Dendritic cell treated with granulocyte-macrophage colony-stimulating factor and Interleukin-4, amounts not matched to agents 40 ng/mL and 50 ng/mL, for 4 days (primary cell): ENCODE results near the gene GCNT4.

Source experiments
- H3K27ac Mint-ChIP-seq: one replicate; pipeline ENCODE4 v1.8.0; 2022; ENCODE audit warnings: mild to moderate bottlenecking, mixed read lengths
- H3K27me3 Mint-ChIP-seq: one replicate; pipeline ENCODE4 v1.8.0; 2022; ENCODE audit warnings: mild to moderate bottlenecking, mixed read lengths
- H3K36me3 Mint-ChIP-seq: one replicate; pipeline ENCODE4 v1.8.0; 2022; ENCODE audit warnings: low read depth, mixed read lengths
- H3K4me1 Mint-ChIP-seq: one replicate; pipeline ENCODE4 v1.8.0; 2022; ENCODE audit warnings: low read depth, mixed read lengths
- H3K4me3 Mint-ChIP-seq: one replicate; pipeline ENCODE4 v1.8.0; 2022; ENCODE audit warnings: mild to moderate bottlenecking, moderate library complexity, mixed read lengths
- H3K9me3 Mint-ChIP-seq: one replicate; pipeline ENCODE4 v1.8.0; 2022; ENCODE audit warnings: mixed read lengths
- intact Hi-C: fragments of 100-400 bp; cut with micrococcal nuclease; formaldehyde crosslinking; loops from one replicate; pipeline ENCODE4 v1.15.0; 2022

Gene GCNT4

DNA sequence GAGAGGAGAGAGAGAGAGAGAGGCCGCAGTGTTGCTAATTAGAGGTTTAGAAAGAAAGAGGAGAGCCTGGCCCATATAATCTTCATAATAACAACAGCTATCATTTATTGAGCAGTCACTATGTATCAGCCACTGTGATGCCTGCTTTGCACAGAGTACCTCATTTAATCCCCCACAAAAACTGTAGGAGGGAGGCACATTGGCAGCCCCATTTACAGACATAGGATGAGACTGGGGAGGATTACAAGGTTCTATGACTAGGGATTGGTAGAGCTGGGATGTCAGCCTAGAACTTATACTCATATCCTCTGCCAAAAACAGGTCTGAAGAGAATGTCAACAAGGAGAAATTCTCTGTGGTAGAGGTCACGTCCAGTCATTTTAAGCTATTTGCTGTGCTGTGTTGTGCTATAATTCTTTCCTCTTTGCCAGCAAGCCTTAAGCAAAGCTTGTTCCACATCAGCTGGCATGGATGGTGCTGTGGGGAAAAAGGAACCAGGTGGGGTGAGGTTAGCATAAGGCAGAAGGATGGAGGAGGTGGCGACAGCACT, 6.7 kb upstream of the GCNT4 start:
- intact Hi-C loops, result no loop called here
- Mint-ChIP-seq H3K27me3 (peaks cover 51% of the 10 kb centered on the region), H3K4me1 (peaks cover 14% of the 10 kb centered on the region), H3K9me3 (no peaks in the 10 kb centered on the region), H3K27ac (no peak overlapping the region), H3K36me3 (no peaks in the 10 kb centered on the region), H3K4me3 (no peak overlapping the region)

DNA sequence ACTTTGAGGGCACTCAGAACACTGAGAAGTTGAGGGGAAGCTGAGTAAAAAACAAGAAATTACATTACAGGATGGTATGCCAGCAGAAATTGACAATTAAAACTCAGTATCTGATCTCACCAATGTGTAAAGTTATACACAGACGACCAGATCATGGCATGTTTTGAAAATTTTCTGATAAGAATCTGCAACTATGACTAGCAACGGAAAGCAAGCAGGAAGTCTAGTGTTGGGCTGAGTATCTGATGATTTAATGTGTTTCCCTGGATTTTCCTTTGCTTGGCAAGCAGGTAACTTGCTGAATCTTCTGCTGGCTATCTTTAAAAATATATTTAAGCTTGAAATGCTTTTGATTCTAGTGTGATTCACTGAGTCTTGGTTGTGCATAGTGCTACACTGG, 5.2 kb upstream of the GCNT4 start:
- no peak overlapping the region for H3K4me3 Mint-ChIP-seq
- H3K27ac Mint-ChIP-seq, result no peak overlapping the region
- intact Hi-C loops, result no loop called here
- peaks cover 14% of the 10 kb centered on the region for H3K4me1 Mint-ChIP-seq
- H3K9me3 Mint-ChIP-seq, result no peaks in the 10 kb centered on the region
- H3K36me3 Mint-ChIP-seq, result no peaks in the 10 kb centered on the region
- peaks cover 60% of the 10 kb centered on the region for H3K27me3 Mint-ChIP-seq

DNA sequence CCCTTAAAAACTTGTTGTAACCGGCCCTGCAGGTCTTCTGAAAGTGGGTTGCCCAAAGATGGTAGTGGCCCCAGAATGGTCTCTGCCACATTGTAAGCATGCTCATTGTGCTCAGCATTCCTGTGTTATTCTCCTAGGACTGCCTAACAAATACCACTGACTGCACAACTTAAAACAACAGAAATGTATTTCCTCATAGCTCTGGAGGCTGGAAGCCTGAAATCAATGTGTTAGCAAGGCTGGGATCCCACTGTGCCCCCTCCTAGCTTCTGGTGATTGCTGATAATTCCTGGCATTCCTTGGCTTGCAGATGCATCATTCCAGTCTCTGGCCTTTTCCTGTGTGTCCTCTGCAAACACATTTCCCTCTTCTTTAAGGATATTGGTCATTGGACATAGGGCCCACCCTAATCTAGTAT, 3.4 kb upstream of the GCNT4 start:
- Mint-ChIP-seq H3K4me1 (peaks cover 24% of the 10 kb centered on the region), H3K4me3 (no peak overlapping the region), H3K27ac (no peak overlapping the region), H3K9me3 (no peaks in the 10 kb centered on the region), H3K36me3 (no peaks in the 10 kb centered on the region), H3K27me3 (peaks cover 78% of the 10 kb centered on the region)
- intact Hi-C loops, result no loop called here

DNA sequence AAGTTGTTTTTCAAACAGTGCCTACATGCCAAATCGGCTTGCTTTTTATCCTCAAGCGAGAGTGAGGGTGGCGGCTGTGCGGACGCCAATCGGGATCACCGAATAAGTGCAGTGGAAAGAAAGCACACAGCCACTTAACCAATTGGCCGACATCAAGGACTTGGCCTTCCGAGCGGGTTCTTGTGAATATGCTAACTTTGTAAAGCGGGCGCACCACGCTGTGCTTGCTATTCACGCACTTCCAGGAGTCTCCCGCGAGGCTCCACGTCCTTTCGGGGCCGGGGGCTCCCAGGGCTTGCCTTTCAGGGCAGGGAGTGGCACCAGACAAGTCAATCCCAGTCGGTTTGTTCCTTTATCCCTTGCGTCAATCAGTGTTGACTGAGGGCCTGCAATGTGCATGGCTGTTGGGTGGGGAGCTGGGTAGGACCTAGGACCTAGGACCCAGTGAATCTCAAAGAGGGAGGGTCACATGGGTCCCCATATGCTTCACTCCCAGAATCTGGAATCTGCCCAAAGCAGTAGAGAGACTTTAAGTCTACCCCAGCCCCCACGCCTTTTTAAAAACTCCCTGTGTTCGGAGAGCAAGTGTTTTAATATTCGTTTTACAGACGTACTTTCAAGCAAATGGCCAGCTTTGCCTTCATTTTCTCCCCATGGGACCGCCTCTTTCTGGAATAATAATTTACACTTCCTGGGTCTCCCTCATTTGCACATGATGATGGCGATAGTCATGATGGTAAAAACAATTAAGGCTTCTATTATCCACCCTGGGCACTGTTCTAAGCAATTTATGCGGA, 2.0 kb upstream of the GCNT4 start:
- intact Hi-C loops, result no loop called here
- Mint-ChIP-seq H3K27me3 (peaks cover 82% of the 10 kb centered on the region), H3K27ac (no peak overlapping the region), H3K4me1 (peaks cover 12% of the 10 kb centered on the region), H3K9me3 (no peaks in the 10 kb centered on the region), H3K36me3 (no peaks in the 10 kb centered on the region), H3K4me3 (peak overlapping the region; percentile 85)

DNA sequence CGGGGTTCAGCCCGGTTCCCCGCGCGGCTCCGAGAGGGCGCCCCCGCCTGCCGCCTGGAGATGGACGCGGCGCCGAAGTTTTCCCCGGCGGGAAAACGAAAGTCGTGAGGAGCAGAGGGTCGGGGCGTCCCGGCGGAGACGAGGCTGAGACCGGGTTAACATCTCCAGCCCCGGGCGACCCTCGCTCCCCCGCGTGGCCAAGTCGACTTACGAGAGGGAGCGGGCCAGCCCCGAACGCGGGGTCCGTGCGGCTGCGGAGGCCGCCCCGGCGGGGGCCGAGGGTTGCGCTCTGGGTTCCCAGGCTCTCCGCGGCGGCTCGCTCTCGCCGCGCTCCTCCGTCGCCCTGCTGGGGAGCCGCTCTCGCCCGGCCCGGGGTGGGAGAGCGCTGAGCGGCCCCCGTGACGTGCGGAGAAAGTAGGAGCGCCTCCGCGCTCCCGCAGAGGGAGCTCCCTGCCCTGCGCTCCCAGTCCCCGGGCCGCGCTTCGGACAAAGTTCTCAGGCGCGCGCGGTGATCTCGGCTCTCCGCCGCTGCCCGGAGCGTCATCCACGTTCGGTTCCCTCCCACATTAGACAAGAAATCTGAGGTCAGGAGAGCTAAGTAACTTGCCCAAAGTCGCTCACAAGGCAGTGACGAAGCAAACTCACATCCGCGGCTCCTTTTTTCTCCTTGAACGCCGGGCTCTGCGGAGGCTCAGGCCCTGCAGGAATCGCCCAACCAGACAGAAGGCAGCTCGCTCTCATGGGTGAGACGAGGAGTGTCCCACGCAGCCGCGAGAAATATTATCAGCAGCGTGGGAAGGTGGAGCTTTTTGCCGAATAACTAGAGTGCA, 1.2 kb upstream of the GCNT4 start:
- peak overlapping the region; percentile 85 for H3K4me3 Mint-ChIP-seq
- H3K4me1 Mint-ChIP-seq, result peaks cover 10% of the 10 kb centered on the region
- no peaks in the 10 kb centered on the region for H3K9me3 Mint-ChIP-seq
- no peaks in the 10 kb centered on the region for H3K36me3 Mint-ChIP-seq
- H3K27me3 Mint-ChIP-seq, result peaks cover 76% of the 10 kb centered on the region
- no peak overlapping the region for H3K27ac Mint-ChIP-seq
- intact Hi-C loops, result no loop called here

DNA sequence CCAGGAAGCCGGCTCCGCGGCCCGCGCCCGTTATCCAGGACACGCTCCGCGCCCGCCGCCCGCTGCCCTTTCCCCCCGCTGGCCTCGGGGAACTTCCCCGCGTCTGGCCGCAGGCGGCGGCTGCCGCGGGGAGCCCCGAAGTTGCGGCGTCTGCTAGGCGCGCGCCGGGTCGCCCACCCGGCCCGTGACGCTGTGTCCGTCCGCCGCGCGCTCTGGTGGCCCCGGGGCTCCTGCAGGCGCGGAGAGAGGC, 621 bp upstream of the GCNT4 start:
- intact Hi-C loops, result no loop called here
- Mint-ChIP-seq H3K27ac (no peak overlapping the region), H3K4me3 (peak overlapping the region; percentile 85), H3K9me3 (no peaks in the 10 kb centered on the region), H3K4me1 (peaks cover 10% of the 10 kb centered on the region), H3K36me3 (no peaks in the 10 kb centered on the region), H3K27me3 (peaks cover 72% of the 10 kb centered on the region)

DNA sequence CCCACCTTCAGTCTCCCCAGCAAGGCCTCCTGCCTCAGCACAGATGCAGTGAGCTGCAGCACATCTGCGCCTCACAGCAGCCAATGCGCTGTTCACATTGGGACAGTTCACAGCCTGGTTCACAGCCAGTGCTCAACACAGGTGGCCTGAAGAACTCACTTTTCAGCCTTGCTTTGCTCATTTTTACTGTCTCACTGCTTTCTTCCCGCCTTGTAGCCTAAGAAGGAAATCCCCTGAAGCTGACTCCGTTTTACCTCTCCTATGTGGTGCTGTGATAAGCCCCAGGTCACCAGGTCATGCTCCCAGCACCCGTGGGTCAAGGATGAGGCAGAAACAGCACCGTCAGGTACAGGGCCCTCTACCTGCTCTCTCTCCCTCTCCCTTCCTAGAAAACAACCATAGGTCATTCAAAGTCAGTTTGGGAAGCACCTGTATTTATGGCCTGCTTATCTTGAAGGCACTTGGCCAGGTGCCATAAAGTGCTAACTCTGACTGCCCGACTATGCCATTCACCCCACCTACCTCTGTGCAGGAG, 1.1 kb downstream of the GCNT4 start:
- H3K4me1 Mint-ChIP-seq, result peaks cover 10% of the 10 kb centered on the region
- intact Hi-C loops, result no loop called here
- H3K4me3 Mint-ChIP-seq, result no peak overlapping the region
- no peak overlapping the region for H3K27ac Mint-ChIP-seq
- H3K36me3 Mint-ChIP-seq, result no peaks in the 10 kb centered on the region
- peaks cover 58% of the 10 kb centered on the region for H3K27me3 Mint-ChIP-seq
- H3K9me3 Mint-ChIP-seq, result no peaks in the 10 kb centered on the region

DNA sequence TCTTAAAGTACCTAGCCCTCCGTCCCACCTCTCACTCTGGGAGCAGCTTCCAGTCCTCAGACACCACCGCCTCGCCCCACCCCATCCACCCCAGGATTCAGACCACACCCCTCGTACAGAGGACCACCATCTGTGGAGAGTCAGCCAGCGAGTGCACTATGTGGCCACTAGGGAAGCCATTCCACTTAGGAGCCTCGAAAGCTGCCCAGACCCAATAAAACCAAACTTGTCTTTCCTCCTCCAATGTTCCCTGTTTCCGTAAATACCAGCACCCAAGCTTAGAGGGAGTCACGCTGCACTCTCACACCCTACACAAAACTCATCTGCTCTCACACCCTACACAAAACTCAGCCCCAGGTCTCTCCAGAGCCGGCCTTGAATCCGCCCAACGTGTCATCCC, 1.9 kb downstream of the GCNT4 start:
- peaks cover 10% of the 10 kb centered on the region for H3K4me1 Mint-ChIP-seq
- H3K36me3 Mint-ChIP-seq, result no peaks in the 10 kb centered on the region
- intact Hi-C loops, result no loop called here
- peaks cover 51% of the 10 kb centered on the region for H3K27me3 Mint-ChIP-seq
- H3K4me3 Mint-ChIP-seq, result no peak overlapping the region
- H3K9me3 Mint-ChIP-seq, result no peaks in the 10 kb centered on the region
- no peak overlapping the region for H3K27ac Mint-ChIP-seq

DNA sequence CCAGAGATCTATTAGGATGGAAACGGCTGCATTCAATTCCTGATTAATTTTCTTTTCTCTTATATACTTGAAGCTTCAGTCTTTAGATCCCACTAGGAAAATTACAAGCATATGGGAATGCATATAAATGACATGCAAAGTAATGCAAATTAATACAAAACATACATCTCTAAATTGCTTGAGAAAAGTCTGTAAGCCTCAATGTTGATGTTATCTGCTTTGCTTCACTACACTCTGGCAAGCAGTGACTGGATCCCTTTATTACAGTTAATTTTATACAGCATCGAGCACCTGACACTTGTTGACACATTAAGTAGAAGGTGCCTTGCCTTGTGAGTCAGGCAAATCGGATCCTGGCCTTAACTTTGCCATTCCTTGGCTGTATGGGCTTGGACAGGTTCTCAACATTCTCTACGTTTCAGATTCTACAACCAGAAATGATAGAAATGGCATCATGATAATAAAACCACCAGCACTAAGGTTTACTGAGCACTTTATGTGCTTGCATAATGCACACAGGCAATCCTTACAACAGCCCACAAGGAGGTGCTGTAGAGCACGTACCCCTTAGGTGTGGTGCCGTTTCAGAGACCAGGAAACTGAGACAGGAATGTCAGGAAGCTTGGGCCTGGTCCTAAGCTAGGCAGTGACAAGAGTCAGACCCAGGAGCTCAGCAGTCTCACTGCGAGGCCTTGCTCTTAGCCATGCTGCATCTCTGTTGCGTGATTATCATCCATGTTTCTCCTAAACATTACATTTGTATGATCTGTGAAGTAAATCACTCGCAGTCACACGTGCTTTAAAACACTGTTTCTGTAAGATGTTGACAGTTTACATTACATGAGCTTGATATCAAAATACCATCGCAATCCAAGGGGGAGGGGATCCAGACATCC, 2.7 kb downstream of the GCNT4 start:
- Mint-ChIP-seq H3K4me3 (no peak overlapping the region), H3K27me3 (peaks cover 44% of the 10 kb centered on the region), H3K4me1 (peaks cover 10% of the 10 kb centered on the region), H3K36me3 (no peaks in the 10 kb centered on the region), H3K9me3 (no peaks in the 10 kb centered on the region), H3K27ac (no peak overlapping the region)
- intact Hi-C loops, result loop anchor here (10.0 kb wide), 1 partner anchor 365 kb away; the partner anchor contains the start of gene HEXB

DNA sequence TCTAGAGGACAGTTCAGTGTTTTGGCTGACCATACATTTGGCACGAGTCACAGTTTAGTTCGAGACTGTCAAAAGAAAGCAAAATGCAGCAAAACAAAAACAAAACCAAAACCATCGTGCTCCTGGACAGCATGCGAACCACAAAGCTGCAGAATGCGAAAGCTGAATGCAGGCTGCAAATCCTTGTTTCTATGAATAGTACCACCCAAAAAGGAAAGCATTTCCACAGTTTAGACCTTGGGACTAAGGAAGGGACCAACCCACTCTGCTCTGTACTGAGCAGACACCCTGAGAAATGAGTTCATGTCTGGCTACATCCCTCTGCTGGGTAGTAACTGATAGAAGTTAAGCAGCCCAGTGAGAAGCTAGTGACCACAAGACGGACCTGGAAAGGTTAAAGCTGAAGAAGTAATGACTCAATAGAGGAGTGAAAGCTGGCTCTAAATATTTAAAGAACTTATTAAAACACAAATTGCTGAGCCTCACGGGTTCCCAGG, 3.9 kb downstream of the GCNT4 start:
- no peak overlapping the region for H3K4me3 Mint-ChIP-seq
- no peak overlapping the region for H3K27ac Mint-ChIP-seq
- peaks cover 32% of the 10 kb centered on the region for H3K27me3 Mint-ChIP-seq
- H3K9me3 Mint-ChIP-seq, result no peaks in the 10 kb centered on the region
- no peaks in the 10 kb centered on the region for H3K36me3 Mint-ChIP-seq
- intact Hi-C loops, result loop anchor here (10.0 kb wide), 1 partner anchor 364 kb away; the partner anchor contains the start of gene HEXB
- H3K4me1 Mint-ChIP-seq, result peaks cover 18% of the 10 kb centered on the region

DNA sequence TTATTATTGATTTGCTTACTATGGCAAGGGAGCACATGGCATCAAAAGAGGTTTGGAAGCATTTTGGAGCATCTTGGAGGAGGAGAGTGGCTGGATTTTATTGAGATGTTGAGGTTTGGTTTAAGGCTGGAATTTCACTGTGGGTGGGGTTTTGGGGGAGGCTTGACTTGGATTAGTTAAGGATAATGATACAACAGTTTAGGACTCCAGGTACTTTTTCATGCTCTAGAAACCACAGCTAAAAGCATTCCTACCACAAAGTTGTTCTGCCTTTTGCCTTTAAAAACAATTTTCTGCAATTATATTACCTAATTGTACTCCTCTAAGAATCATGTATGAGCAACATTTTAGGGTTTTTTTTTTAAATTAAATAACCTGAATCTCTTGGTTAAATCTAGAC, 5.0 kb downstream of the GCNT4 start:
- H3K9me3 Mint-ChIP-seq, result no peaks in the 10 kb centered on the region
- H3K4me1 Mint-ChIP-seq, result peaks cover 15% of the 10 kb centered on the region
- peaks cover 27% of the 10 kb centered on the region for H3K27me3 Mint-ChIP-seq
- no peak overlapping the region for H3K4me3 Mint-ChIP-seq
- H3K27ac Mint-ChIP-seq, result no peak overlapping the region
- H3K36me3 Mint-ChIP-seq, result no peaks in the 10 kb centered on the region
- intact Hi-C loops, result loop anchor here (10.0 kb wide), 1 partner anchor 363 kb away; the partner anchor contains the start of gene HEXB

DNA sequence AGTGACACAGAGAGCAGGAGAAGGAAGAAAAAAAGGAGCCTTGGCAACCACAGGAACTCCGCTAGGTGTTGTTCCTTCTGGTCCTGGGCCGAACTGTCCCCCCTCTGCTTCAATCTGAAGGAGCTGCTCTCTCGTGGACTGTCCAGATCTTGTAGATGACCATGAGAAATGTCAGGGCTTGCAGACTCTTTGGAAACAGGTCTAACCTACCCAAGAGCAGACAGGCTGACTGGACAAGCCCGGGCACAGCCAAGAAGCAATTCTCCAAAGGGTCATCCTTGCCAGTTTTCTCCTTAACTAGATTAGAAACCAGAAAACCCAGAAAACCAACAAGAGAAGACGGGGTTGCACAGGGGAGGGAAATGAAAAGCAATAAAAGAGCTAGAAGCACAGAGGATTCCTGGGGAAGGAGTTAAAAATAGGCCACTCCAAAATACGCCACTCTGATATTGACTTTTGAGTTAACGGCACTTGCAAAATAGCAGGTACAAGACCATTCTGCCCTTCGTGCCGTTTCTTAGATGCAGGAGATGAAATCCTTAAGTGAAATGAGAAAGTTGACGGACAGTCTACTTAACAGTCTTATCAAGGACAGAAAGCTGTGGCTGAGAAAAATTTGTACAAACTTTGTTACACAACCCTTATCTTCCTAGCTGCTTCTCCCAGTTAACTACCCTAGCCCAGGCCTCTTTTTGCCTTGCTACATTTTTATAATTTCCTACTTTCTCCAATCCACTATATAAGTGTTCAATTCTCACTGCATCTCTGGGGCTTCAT, 5.8 kb downstream of the GCNT4 start:
- H3K4me3 Mint-ChIP-seq, result no peak overlapping the region
- peaks cover 20% of the 10 kb centered on the region for H3K27me3 Mint-ChIP-seq
- no peaks in the 10 kb centered on the region for H3K9me3 Mint-ChIP-seq
- H3K4me1 Mint-ChIP-seq, result peaks cover 8% of the 10 kb centered on the region
- no peak overlapping the region for H3K27ac Mint-ChIP-seq
- intact Hi-C loops, result loop anchor here (10.0 kb wide), 1 partner anchor 362 kb away; the partner anchor contains the start of gene HEXB
- H3K36me3 Mint-ChIP-seq, result no peaks in the 10 kb centered on the region
